H9 (cell line): ENCODE measurements around the gene PTGES3L. TPM values are rescaled to one million over a fixed set of nuclear protein-coding genes. Genes with fewer than 3 reads are reported as not detected.

ENCODE experiments used
- DNase-seq: peaks from one replicate; pipeline ENCODE4 v3.0.0-alpha.2; 2017
- H2AFZ ChIP-seq: one replicate; pipeline ENCODE4 v1.6.1; 2013; ENCODE audit warnings: mild to moderate bottlenecking, low read length, control low read depth, moderate library complexity
- H2AK5ac ChIP-seq: 2 replicates; pipeline ENCODE4 v1.6.1; 2013; ENCODE audit warnings: low read length, control low read depth, mixed read lengths; ENCODE audit not compliant: insufficient read length
- H2BK120ac ChIP-seq: one replicate; pipeline ENCODE4 v1.6.1; 2013; ENCODE audit warnings: low read depth, mild to moderate bottlenecking, low read length, control low read depth, inconsistent platforms; ENCODE audit not compliant: poor library complexity, severe bottlenecking
- H2BK12ac ChIP-seq: 2 replicates; pipeline ENCODE4 v1.6.1; 2013; ENCODE audit warnings: low read length, control low read depth, mixed read lengths, low read depth; ENCODE audit not compliant: insufficient read length
- H2BK15ac ChIP-seq: 2 replicates; pipeline ENCODE4 v1.6.1; 2013; ENCODE audit warnings: low read depth, low read length, control low read depth
- H2BK20ac ChIP-seq: one replicate; pipeline ENCODE4 v1.6.1; 2013; ENCODE audit warnings: low read depth, mild to moderate bottlenecking, low read length, control low read depth, inconsistent platforms; ENCODE audit not compliant: poor library complexity, severe bottlenecking
- H2BK5ac ChIP-seq: 2 replicates; pipeline ENCODE4 v1.6.1; 2013; ENCODE audit warnings: low read length, control low read depth, mixed read lengths; ENCODE audit not compliant: insufficient read length
- H3K14ac ChIP-seq: 2 replicates; pipeline ENCODE4 v1.6.1; 2013; ENCODE audit warnings: low read length, control low read depth; ENCODE audit not compliant: insufficient read depth
- H3K18ac ChIP-seq: 2 replicates; pipeline ENCODE4 v1.6.1; 2013; ENCODE audit warnings: low read depth, mild to moderate bottlenecking, mixed read lengths, low read length, control low read depth; ENCODE audit not compliant: insufficient read length
- H3K23ac ChIP-seq: 2 replicates; pipeline ENCODE4 v1.6.1; 2013; ENCODE audit warnings: low read length, control low read depth, mixed read lengths, low read depth; ENCODE audit not compliant: insufficient read length
- H3K23me2 ChIP-seq: 2 replicates; pipeline ENCODE4 v1.6.1; 2013; ENCODE audit warnings: low read depth, mild to moderate bottlenecking, mixed read lengths, low read length, control low read depth; ENCODE audit not compliant: insufficient read length, poor library complexity, severe bottlenecking
- H3K27ac ChIP-seq: 2 replicates; pipeline ENCODE4 v1.5.1; 2013; ENCODE audit warnings: low read length, control low read depth, mixed read lengths, low read depth; ENCODE audit not compliant: insufficient read length
- H3K27me3 ChIP-seq: 2 replicates; pipeline ENCODE4 v1.6.1; 2013; ENCODE audit warnings: low read length, control low read depth, inconsistent platforms; ENCODE audit not compliant: insufficient read depth
- H3K4ac ChIP-seq: 2 replicates; pipeline ENCODE4 v1.6.1; 2013; ENCODE audit warnings: low read depth, mild to moderate bottlenecking, control low read depth, inconsistent platforms, low read length, moderate library complexity
- H3K4me1 ChIP-seq: 2 replicates; pipeline ENCODE4 v1.6.1; 2013; ENCODE audit warnings: low read length, control low read depth, inconsistent platforms; ENCODE audit not compliant: insufficient read depth
- H3K4me2 ChIP-seq: 2 replicates; pipeline ENCODE4 v1.6.1; 2013; ENCODE audit warnings: low read length, control low read depth, mixed read lengths; ENCODE audit not compliant: insufficient read length, insufficient read depth
- H3K56ac ChIP-seq: 2 replicates; pipeline ENCODE4 v1.6.1; 2013; ENCODE audit warnings: low read depth, mild to moderate bottlenecking, mixed read lengths, low read length, control low read depth; ENCODE audit not compliant: insufficient read length
- H3K79me1 ChIP-seq: 2 replicates; pipeline ENCODE4 v1.6.1; 2013; ENCODE audit warnings: low read depth, mild to moderate bottlenecking, moderate library complexity, low read length, control low read depth, inconsistent platforms; ENCODE audit not compliant: insufficient read depth, poor library complexity, severe bottlenecking
- H3K79me2 ChIP-seq: 2 replicates; pipeline ENCODE4 v1.6.1; 2013; ENCODE audit warnings: low read length, control low read depth, inconsistent platforms; ENCODE audit not compliant: insufficient read depth
- H3K9ac ChIP-seq: 2 replicates; pipeline ENCODE4 v1.6.1; 2013; ENCODE audit warnings: low read length, control low read depth, mixed read lengths; ENCODE audit not compliant: insufficient read length; ENCODE audit errors: extremely low read depth
- H3K9me3 ChIP-seq: one replicate; pipeline ENCODE4 v1.6.1; 2013; ENCODE audit warnings: low read depth, low read length, inconsistent platforms; ENCODE audit not compliant: control insufficient read depth
- H3T11ph ChIP-seq: one replicate; pipeline ENCODE4 v1.6.1; 2013; ENCODE audit warnings: mild to moderate bottlenecking, low read length, control low read depth, inconsistent platforms
- H4K20me1 ChIP-seq: one replicate; pipeline ENCODE4 v1.6.1; 2013; ENCODE audit not compliant: control insufficient read depth, insufficient read length, insufficient read depth
- H4K5ac ChIP-seq: 2 replicates; pipeline ENCODE4 v1.6.1; 2013; ENCODE audit warnings: low read depth, mild to moderate bottlenecking, mixed read lengths, low read length, control low read depth; ENCODE audit not compliant: insufficient read length
- H4K8ac ChIP-seq: replicated peaks from 2 replicates; pipeline ENCODE4 v1.6.1; 2013; ENCODE audit warnings: low read length, control low read depth, mixed read lengths, low read depth; ENCODE audit not compliant: insufficient read length
- H4K91ac ChIP-seq: 2 replicates; pipeline ENCODE4 v1.6.1; 2013; ENCODE audit warnings: low read depth, mild to moderate bottlenecking, moderate library complexity, mixed read lengths, low read length, control low read depth; ENCODE audit not compliant: insufficient read length
- H3K27ac Mint-ChIP-seq, 3 experiments: 2 replicates in 2 of 3; 3 replicates in 1 of 3; pipeline ENCODE4 v1.8.0; 2020 to 2021; ENCODE audit warnings: mixed read lengths in 3 of 3, mild to moderate bottlenecking in 1 of 3, moderate library complexity in 1 of 3
- H3K27me3 Mint-ChIP-seq: 2 replicates; pipeline ENCODE4 v1.8.0; 2021; ENCODE audit warnings: low read depth, mild to moderate bottlenecking, moderate library complexity, mixed read lengths
- H3K36me3 Mint-ChIP-seq, 3 experiments: 2 replicates in 2 of 3; 3 replicates in 1 of 3; pipeline ENCODE4 v1.8.0; 2020 to 2021; ENCODE audit warnings: low read depth in 3 of 3, mixed read lengths in 3 of 3; ENCODE audit not compliant: insufficient read depth in 1 of 3
- H3K4me1 Mint-ChIP-seq, 2 experiments: 2 replicates each; pipeline ENCODE4 v1.8.0; 2020; ENCODE audit warnings: mixed read lengths in 2 of 2
- H3K4me3 Mint-ChIP-seq, 2 experiments: 2 replicates in 1 of 2; 3 replicates in 1 of 2; pipeline ENCODE4 v1.8.0; 2020 to 2021; ENCODE audit warnings: mild to moderate bottlenecking in 2 of 2, mixed read lengths in 2 of 2, moderate library complexity in 1 of 2
- H3K9me3 Mint-ChIP-seq, 2 experiments: 2 replicates in 1 of 2; 3 replicates in 1 of 2; pipeline ENCODE4 v1.8.0; 2020; ENCODE audit warnings: mild to moderate bottlenecking in 2 of 2, mixed read lengths in 2 of 2, moderate library complexity in 1 of 2
- WGBS: extraction: QIAGEN DNeasy Blood & Tissue Kit; methylation state at CpG from one replicate; pipeline ENCODE4 v1.1.7; 2013; ENCODE audit warnings: missing lambda C conversion rate, low lambda C conversion rate, mixed read lengths; ENCODE audit not compliant: insufficient read length; ENCODE audit errors: extremely low coverage; 5-methylcytosine and 5-hydroxymethylcytosine counted together
- total RNA-seq: library from RNA; stranded (reverse); gene quantifications from 2 replicates; pipeline ENCODE4 v1.2.1, GENCODE V29; 2021
- TF ChIP-seq, protein P1 (sequence below): fragments of 200-600 bp; sonication (generic); conservative IDR thresholded peaks from 3 replicates; pipeline ENCODE4 v1.8.0; 2021; ENCODE audit warnings: antibody characterized with exemption, mild to moderate bottlenecking

PTGES3L gene
- total RNA-seq, 1 experiment from 2014 or later, result 4.2 TPM

DNA sequence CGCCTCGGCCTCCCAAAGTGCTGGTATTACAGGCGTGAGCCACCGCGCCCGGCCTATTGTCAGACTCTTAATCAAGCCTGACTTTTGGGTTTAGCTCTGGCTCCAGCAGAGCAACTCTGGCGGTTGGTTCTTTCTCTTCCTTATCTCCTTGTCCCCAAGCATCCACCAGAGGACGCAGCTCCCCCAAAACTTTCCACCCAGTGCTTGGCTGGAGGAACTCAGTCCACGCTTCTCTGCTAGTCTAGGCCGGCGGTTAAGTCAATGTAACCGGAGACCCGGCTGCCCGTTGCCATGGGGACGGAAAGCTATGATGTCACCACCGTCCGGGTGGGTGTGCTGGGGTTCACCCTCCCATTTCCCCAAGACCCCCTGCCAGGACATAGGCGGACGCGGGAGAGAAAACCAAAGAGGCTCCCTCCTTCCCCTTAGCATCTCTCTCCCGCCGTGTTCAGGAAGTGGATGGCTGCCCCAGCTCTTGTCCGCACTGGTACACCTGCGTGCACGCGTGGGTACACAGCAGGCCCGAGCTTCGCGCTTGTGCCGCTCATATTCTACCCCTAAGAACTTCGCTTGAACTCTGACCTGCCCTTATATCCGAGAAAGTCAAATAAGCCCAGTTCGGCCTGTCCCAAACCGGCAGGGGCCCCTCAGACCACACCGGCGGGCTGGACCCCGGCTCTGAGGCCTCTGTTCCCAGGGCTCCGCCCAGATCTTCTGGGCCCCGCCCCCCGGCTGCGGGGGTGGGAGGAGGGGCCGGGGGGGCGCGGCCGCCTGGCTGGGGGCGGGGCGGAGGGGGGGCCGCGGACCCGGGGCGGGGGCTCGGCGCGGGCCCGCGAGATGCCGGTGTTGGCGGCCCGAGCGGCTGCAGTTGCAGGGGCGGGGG, 44.8 kb upstream of the PTGES3L start, which contains the start of gene RND2:
Gene RND2 (plus strand): TSS at position 825 of the 883 bp plus-strand sequence. CDS start 117 bp downstream, outside the sequence.
- Histone ChIP-seq H3K9ac (peak within 1 kb of the TSS; percentile 54), H4K91ac (no peak within 1 kb of the TSS), H3K56ac (no peak within 1 kb of the TSS), H2BK12ac (no peak within 1 kb of the TSS), H2AK5ac (no peak within 1 kb of the TSS), H3K4me2 (peak within 1 kb of the TSS; percentile 79), H3K27me3 (no peaks in the 10 kb centered on the region), H3K23ac (no peak within 1 kb of the TSS), H4K5ac (no peak within 1 kb of the TSS), H3K9me3 (no peaks in the 10 kb centered on the region), H2BK5ac (no peak within 1 kb of the TSS), H3K23me2 (peaks cover 16% of the 10 kb centered on the region), H3K4me1 (peaks cover 13% of the 10 kb centered on the region), H2BK120ac (no peak within 1 kb of the TSS), H2BK15ac (no peak within 1 kb of the TSS), H3K79me2 (no peaks in the 10 kb centered on the region; the same call in 1 of the 2 replicates), H3K27ac (no peak within 1 kb of the TSS), H2BK20ac (no peak within 1 kb of the TSS), H3K79me1 (no peaks in the 10 kb centered on the region), H2AFZ (no peak within 1 kb of the TSS), H3K18ac (peak within 1 kb of the TSS; percentile 36), H4K8ac (no peak within 1 kb of the TSS), H3K4ac (no peak within 1 kb of the TSS), H4K20me1 (no peaks in the 10 kb centered on the region), H3T11ph (no peak within 1 kb of the TSS), H3K14ac (peak within 1 kb of the TSS; percentile 82)
- Mint-ChIP-seq H3K36me3 (peaks cover 10 to 26% (median 20%) of the 10 kb centered on the region in 3 experiments; a peak in 6 of 7 replicates), H3K9me3 (no peaks in the 10 kb centered on the region), H3K27ac (peak within 1 kb of the TSS; percentile 89 to 98 (median 97)), H3K4me3 (peak within 1 kb of the TSS; percentile 75 to 98), H3K27me3 (no peaks in the 10 kb centered on the region), H3K4me1 (peaks cover 39 to 54% of the 10 kb centered on the region in 2 experiments)
- WGBS, result no CpG with 5 or more reads among the region's 61 CpGs
- TF ChIP-seq, protein P1, sequence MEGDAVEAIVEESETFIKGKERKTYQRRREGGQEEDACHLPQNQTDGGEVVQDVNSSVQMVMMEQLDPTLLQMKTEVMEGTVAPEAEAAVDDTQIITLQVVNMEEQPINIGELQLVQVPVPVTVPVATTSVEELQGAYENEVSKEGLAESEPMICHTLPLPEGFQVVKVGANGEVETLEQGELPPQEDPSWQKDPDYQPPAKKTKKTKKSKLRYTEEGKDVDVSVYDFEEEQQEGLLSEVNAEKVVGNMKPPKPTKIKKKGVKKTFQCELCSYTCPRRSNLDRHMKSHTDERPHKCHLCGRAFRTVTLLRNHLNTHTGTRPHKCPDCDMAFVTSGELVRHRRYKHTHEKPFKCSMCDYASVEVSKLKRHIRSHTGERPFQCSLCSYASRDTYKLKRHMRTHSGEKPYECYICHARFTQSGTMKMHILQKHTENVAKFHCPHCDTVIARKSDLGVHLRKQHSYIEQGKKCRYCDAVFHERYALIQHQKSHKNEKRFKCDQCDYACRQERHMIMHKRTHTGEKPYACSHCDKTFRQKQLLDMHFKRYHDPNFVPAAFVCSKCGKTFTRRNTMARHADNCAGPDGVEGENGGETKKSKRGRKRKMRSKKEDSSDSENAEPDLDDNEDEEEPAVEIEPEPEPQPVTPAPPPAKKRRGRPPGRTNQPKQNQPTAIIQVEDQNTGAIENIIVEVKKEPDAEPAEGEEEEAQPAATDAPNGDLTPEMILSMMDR, result peak; percentile 83
- DNase-seq, result peak; percentile 99
